Measurements from ENCODE around the gene ANKRD60. TPM values are rescaled to one million over a fixed set of nuclear protein-coding genes. Genes with fewer than 3 reads are reported as not detected.

ANKRD60 gene
- total RNA-seq, 1 experiment from 2014 or later = not detected

DNA sequence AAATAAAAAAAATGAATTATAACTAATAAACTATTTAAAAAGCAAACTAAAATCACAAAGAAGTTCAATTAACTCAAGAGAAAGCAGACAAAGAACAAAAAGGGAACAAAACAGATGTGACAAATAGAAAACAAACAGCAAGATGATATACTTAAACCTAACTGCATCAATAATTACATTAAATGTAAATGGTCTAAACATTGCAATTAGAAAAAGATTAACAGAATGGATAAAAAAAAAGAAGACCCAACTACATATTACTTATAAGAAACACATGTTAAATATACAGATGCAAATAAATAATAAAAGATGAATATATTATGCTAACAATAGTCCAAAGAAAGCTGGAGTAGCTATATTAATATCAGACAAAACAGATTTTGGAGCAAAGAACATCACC lies 45.9 kb upstream of the ANKRD60 start:
- no peak overlapping the region for H2BK12ac ChIP-seq (ENCODE audit: insufficient read length, low read depth, low read length)
- no peak for DNase-seq
- H2AFZ ChIP-seq (ENCODE audit: low read length) = no peak overlapping the region
- H3K23ac ChIP-seq (ENCODE audit: insufficient read length, low read depth, low read length) = no peak overlapping the region
- no peak overlapping the region for H4K8ac ChIP-seq (replicated peaks; ENCODE audit: insufficient read length, low read depth, low read length)
- no peak overlapping the region for H2BK5ac ChIP-seq (ENCODE audit: insufficient read length, low read length)
- no peaks in the 10 kb centered on the region for H3K79me2 ChIP-seq (ENCODE audit: insufficient read depth, low read length)
- no peak overlapping the region for H4K5ac ChIP-seq (ENCODE audit: insufficient read length, low read depth, low read length)
- no peaks in the 10 kb centered on the region for H3K9me3 ChIP-seq (ENCODE audit: control insufficient read depth, low read depth, low read length)
- no peak overlapping the region for H2BK15ac ChIP-seq (ENCODE audit: low read depth, low read length)
- Mint-ChIP-seq H3K4me1 (peaks cover 0 to 7% of the 10 kb centered on the region in 2 experiments; a peak in 3 of 4 replicates), H3K27ac (no peak overlapping the region), H3K36me3 (ENCODE audit: insufficient read depth in 1 of 3, low read depth in 3 of 3) (peaks cover 0 to 25% (median 12%) of the 10 kb centered on the region in 3 experiments; a peak in 6 of 7 replicates), H3K4me3 (no peak overlapping the region), H3K9me3 (peaks cover 3 to 6% of the 10 kb centered on the region in 2 experiments; a peak in 2 of 5 replicates), H3K27me3 (ENCODE audit: low read depth) (no peaks in the 10 kb centered on the region)
- H3K23me2 ChIP-seq (ENCODE audit: insufficient read length, low read depth, low read length, poor library complexity, severe bottlenecking) = no peaks in the 10 kb centered on the region
- H2BK20ac ChIP-seq (ENCODE audit: low read depth, low read length, poor library complexity, severe bottlenecking) = no peak overlapping the region
- H2BK120ac ChIP-seq (ENCODE audit: low read depth, low read length, poor library complexity, severe bottlenecking) = no peak overlapping the region
- H3K56ac ChIP-seq (ENCODE audit: insufficient read length, low read depth, low read length) = no peak overlapping the region
- H3K27ac ChIP-seq (ENCODE audit: insufficient read length, low read depth, low read length) = no peak overlapping the region
- no peak overlapping the region for H3T11ph ChIP-seq (ENCODE audit: low read length)
- no peak overlapping the region for H3K18ac ChIP-seq (ENCODE audit: insufficient read length, low read depth, low read length)
- TF ChIP-seq, protein P1, sequence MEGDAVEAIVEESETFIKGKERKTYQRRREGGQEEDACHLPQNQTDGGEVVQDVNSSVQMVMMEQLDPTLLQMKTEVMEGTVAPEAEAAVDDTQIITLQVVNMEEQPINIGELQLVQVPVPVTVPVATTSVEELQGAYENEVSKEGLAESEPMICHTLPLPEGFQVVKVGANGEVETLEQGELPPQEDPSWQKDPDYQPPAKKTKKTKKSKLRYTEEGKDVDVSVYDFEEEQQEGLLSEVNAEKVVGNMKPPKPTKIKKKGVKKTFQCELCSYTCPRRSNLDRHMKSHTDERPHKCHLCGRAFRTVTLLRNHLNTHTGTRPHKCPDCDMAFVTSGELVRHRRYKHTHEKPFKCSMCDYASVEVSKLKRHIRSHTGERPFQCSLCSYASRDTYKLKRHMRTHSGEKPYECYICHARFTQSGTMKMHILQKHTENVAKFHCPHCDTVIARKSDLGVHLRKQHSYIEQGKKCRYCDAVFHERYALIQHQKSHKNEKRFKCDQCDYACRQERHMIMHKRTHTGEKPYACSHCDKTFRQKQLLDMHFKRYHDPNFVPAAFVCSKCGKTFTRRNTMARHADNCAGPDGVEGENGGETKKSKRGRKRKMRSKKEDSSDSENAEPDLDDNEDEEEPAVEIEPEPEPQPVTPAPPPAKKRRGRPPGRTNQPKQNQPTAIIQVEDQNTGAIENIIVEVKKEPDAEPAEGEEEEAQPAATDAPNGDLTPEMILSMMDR (conservative IDR thresholded peaks at IDR 0.05) = no peak
- H3K9ac ChIP-seq (ENCODE audit: extremely low read depth, insufficient read length, low read length) = no peak overlapping the region
- H3K4me2 ChIP-seq (ENCODE audit: insufficient read depth, insufficient read length, low read length) = no peak overlapping the region
- H3K4me1 ChIP-seq (ENCODE audit: insufficient read depth, low read length) = no peaks in the 10 kb centered on the region
- no peak overlapping the region for H2AK5ac ChIP-seq (ENCODE audit: insufficient read length, low read length)
- no peaks in the 10 kb centered on the region for H3K79me1 ChIP-seq (ENCODE audit: insufficient read depth, low read depth, low read length, poor library complexity, severe bottlenecking)
- no peak overlapping the region for H3K4ac ChIP-seq (ENCODE audit: low read depth, low read length)
- no peaks in the 10 kb centered on the region for H3K27me3 ChIP-seq (ENCODE audit: insufficient read depth, low read length)
- H4K91ac ChIP-seq (ENCODE audit: insufficient read length, low read depth, low read length) = no peak overlapping the region
- no peak overlapping the region for H3K14ac ChIP-seq (ENCODE audit: insufficient read depth, low read length)
- no peaks in the 10 kb centered on the region for H4K20me1 ChIP-seq (ENCODE audit: control insufficient read depth, insufficient read depth, insufficient read length)
